Ovary (tissue), 9 donors: Measurements from ENCODE around the gene FOSL2. TPM values are rescaled to one million over a fixed set of nuclear protein-coding genes. Genes with fewer than 3 reads are reported as not detected.
"Not testable (repeated sequence)": the region's sequence is repeated elsewhere in the genome, so short reads cannot be mapped to it uniquely, and the experiment has no call there.

ENCODE experiments used
- DNase-seq, 5 donors: peaks; one replicate each; pipeline ENCODE4 v3.0.0-alpha.2; 2019 to 2020
- H3K27ac ChIP-seq, 2 donors: fragments of 200-600 bp; one replicate each; pipeline versions ENCODE4 v1.5.1 to v1.8.0; 2019 to 2022
- H3K27me3 ChIP-seq: fragments of 200-600 bp; one replicate; pipeline ENCODE4 v1.8.0; 2022
- H3K36me3 ChIP-seq: fragments of 200-600 bp; sonication (generic); one replicate; pipeline ENCODE4 v1.5.1; 2019
- H3K4me1 ChIP-seq: one replicate; pipeline ENCODE4 v1.8.1; 2013; ENCODE audit warnings: mild to moderate bottlenecking, moderate library complexity; ENCODE audit not compliant: insufficient read depth
- H3K4me3 ChIP-seq: fragments of 200-600 bp; sonication (generic); one replicate; pipeline ENCODE4 v1.5.1; 2017
- H3K9me3 ChIP-seq, 2 donors: fragments of 200-600 bp in 1 of 2; sonication (generic) in 1 of 2; one replicate each; pipeline versions ENCODE4 v1.5.1 to v1.8.1; 2013 to 2019; ENCODE audit warnings: mild to moderate bottlenecking in 1 of 2, moderate library complexity in 1 of 2
- EP300 ChIP-seq: sonication (generic); formaldehyde crosslinking; IDR thresholded peaks from one replicate; pipeline ENCODE4 v1.6.1; 2017; ENCODE audit warnings: antibody characterized with exemption
- POLR2A ChIP-seq: fragments of 450-650 bp; IDR thresholded peaks from one replicate; pipeline ENCODE4 v1.6.1; 2017; ENCODE audit warnings: antibody characterized with exemption, mild to moderate bottlenecking, moderate library complexity
- WGBS, 3 donors: extraction: QIAGEN DNeasy Blood & Tissue Kit in 1 of 3; methylation state at CpG; one replicate each; pipeline versions ENCODE4 v1.1.5 to v1.1.7; 2013 to 2017; 5-methylcytosine and 5-hydroxymethylcytosine counted together
- intact Hi-C, 4 donors: fragments of 100-400 bp; cut with DNase I; formaldehyde crosslinking; loops; one replicate each; pipeline versions ENCODE4 v1.11.0 to v1.15.1; 2022 to 2023
- polyA plus RNA-seq, 2 donors: library from polyadenylated mRNA; stranded (reverse); fragments of 200-250 nt in 1 of 2; fragments of 350-450 nt in 1 of 2; fragmentation: Illumina TruSeq in 1 of 2; extraction: RNeasy Lipid Tissue Mini Kit (QIAGEN cat#74804) in 1 of 2; gene quantifications; one replicate each; pipeline ENCODE4 v1.2.3, GENCODE V29; 2013 to 2014
- total RNA-seq, 7 donors: library from RNA; depleted of rRNA in 2 of 7; stranded (reverse); fragments of >200 nt in 2 of 7; fragmentation: NEBNext Ultra II Directional in 3 of 7; extraction: Animal tissue kit (Norgen Biotek cat#: 25700) in 3 of 7; gene quantifications; one replicate each; pipeline versions ENCODE4 v1.1.0 to v1.2.4, GENCODE V29; 2016 to 2023
- TF ChIP-seq, protein P1 (sequence below), 3 donors: fragments of 450-650 bp in 2 of 3; fragments of 200-600 bp in 1 of 3; IDR thresholded peaks; one replicate each; pipeline versions ENCODE4 v1.5.1 to v1.8.0; 2016 to 2022; ENCODE audit warnings: antibody characterized with exemption in 3 of 3, mild to moderate bottlenecking in 1 of 3
- donor health status: DM: no; HTN: no; CAD: no; lungs with moderate emphysema.
- donor health status: DM: no; HTN: no; CAD: no.
- donor health status: Bipolar disorder and iron deficiency.
- donor health status: DM: yes; HTN: yes; CAD: no.
- donor health status: DM: no; HTN: no; CAD: no.
- donor health status: DM: yes; HTN: yes; CAD: no.

Gene FOSL2
- total and polyA plus RNA-seq, 9 donors = 56.2 to 322 (median 146) TPM

DNA sequence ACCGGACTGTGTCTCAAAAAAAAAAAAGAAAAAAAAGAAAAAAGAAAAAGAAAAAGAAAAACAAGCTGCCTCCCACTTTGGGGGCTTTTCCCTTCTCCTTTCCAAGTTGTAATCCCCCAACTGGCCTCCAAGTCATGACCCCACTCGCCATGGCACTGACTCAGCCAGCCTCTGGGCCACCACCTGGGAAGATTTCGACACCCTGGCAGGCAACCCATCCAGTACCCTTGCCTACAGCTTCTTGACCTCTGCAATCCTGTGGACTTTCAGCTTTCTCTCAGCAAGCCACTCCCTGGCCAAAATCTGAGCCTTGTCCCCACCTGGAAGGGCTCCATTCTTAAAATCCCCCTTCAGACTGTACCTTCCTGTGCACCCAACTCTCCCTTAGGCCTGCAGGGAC lies 22.3 kb upstream of the FOSL2 start:
- Histone ChIP-seq H3K9me3 (no peaks in the 10 kb centered on the region), H3K4me1 (no peaks in the 10 kb centered on the region), H3K36me3 (no peaks in the 10 kb centered on the region), H3K4me3 (no peak overlapping the region), H3K27ac (no peak overlapping the region), H3K27me3 (no peaks in the 10 kb centered on the region)
- WGBS, 3 donors = 92 to 98% (median 94%) methylated on average over 3 of the region's 3 CpGs
- DNase-seq = no peak
- intact Hi-C loops = no loop called here
- TF ChIP-seq EP300 (no peak), POLR2A (no peak)
- TF ChIP-seq, protein P1, sequence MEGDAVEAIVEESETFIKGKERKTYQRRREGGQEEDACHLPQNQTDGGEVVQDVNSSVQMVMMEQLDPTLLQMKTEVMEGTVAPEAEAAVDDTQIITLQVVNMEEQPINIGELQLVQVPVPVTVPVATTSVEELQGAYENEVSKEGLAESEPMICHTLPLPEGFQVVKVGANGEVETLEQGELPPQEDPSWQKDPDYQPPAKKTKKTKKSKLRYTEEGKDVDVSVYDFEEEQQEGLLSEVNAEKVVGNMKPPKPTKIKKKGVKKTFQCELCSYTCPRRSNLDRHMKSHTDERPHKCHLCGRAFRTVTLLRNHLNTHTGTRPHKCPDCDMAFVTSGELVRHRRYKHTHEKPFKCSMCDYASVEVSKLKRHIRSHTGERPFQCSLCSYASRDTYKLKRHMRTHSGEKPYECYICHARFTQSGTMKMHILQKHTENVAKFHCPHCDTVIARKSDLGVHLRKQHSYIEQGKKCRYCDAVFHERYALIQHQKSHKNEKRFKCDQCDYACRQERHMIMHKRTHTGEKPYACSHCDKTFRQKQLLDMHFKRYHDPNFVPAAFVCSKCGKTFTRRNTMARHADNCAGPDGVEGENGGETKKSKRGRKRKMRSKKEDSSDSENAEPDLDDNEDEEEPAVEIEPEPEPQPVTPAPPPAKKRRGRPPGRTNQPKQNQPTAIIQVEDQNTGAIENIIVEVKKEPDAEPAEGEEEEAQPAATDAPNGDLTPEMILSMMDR (IDR thresholded peaks at IDR 0.05) = no peak

DNA sequence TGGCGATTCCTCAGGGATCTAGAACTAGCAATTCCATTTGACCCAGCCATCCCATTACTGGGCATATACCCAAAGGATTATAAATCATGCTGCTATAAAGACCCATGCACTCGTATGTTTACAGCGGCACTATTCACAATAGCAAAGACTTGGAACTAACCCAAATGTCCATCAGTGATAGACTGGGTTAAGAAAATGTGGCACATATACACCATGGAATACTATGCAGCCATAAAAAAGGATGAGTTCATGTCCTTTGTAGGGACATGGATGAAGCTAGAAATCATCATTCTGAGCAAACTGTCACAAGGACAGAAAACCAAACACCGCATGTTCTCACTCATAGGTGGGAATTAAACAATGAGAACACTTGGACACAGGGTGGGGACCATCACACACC lies 20.9 kb upstream of the FOSL2 start:
- intact Hi-C loops, H3K27ac ChIP-seq, H3K4me3 ChIP-seq, H3K4me1 ChIP-seq, H3K9me3 ChIP-seq, DNase-seq, H3K36me3 ChIP-seq, H3K27me3 ChIP-seq: not testable (repeated sequence)
- WGBS, 3 donors = 77 to 84% (median 80%) methylated on average over 3 to 4 of the region's 4 CpGs

DNA sequence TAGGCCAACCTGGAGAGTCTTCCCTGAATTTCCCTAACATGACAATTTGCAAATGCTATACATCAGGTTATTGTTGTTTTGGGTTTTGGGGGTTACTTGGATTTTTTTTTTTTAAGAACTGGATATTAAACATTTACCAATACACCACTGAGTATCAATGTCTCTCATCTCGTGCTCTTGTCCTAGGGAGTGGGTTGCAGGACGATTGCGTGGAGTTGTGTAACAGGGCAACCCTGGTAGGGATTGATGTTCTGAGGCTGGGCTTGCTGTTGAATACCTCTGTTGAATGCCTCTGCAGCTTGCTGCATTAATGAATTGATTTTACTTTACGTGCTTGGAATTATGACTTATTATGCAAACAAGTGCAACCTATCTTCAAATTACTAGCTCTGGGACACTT lies 18.8 kb upstream of the FOSL2 start:
- WGBS, 3 donors = 76 to 82% (median 81%) methylated on average over 4 of the region's 4 CpGs
- DNase-seq = no peak
- no peaks in the 10 kb centered on the region for H3K36me3 ChIP-seq
- H3K4me1 ChIP-seq = no peaks in the 10 kb centered on the region
- no peak overlapping the region for H3K4me3 ChIP-seq
- no peaks in the 10 kb centered on the region for H3K9me3 ChIP-seq
- no peak overlapping the region for H3K27ac ChIP-seq
- no peaks in the 10 kb centered on the region for H3K27me3 ChIP-seq
- intact Hi-C loops = no loop called here
- TF ChIP-seq EP300 (no peak), POLR2A (no peak)
- TF ChIP-seq, protein P1 (IDR thresholded peaks at IDR 0.05) = no peak

DNA sequence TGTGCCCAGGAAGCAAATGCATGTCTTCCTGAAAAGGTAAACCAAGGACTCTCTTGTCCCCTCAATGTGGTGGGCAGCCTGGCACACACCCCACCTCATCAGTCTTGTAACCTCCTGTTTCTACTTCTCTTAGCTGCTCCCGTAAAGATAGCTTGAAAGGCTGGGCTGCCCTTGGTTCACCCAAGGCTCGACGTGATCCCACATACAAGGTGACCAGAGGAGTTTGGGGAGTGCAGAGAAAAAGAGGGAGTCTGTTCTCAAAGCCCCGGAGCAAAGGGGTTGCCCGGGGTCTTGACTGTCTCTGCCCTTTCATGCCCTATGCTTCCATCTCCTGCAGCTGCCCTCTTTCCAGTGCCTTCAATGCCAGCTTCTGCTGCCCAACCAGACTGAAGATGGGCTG lies 18.3 kb upstream of the FOSL2 start:
- Histone ChIP-seq H3K36me3 (no peaks in the 10 kb centered on the region), H3K4me1 (no peaks in the 10 kb centered on the region), H3K27me3 (no peaks in the 10 kb centered on the region), H3K4me3 (no peak overlapping the region), H3K27ac (no peak overlapping the region), H3K9me3 (no peaks in the 10 kb centered on the region)
- TF ChIP-seq EP300 = no peak
- 73 to 80% (median 76%) methylated on average over 5 of the region's 5 CpGs for WGBS, 3 donors
- DNase-seq = no peak
- intact Hi-C loops = no loop called here

DNA sequence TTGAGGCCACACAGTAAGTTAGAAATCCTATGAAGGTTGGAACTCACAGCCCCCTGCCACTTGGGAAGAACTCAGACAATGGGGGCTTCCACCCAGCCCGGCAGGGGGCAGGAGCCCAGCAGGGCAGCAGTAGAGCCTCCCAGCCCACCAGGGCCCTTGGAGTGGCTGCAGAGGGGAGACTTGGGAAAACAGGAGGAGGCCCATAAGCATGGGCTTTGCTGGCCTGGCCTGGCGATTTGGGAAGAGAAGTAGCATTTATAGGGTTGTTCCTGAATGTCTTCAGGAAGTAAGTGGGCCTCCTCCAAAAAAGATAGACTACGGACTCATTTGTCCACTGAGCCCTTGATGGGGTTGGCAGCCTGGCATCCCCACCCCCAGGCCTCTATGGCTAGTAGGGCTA lies 17.4 kb upstream of the FOSL2 start:
- intact Hi-C loops = no loop called here

More for the DNA sequence above, 17.4 kb upstream of the FOSL2 start:
- DNase-seq = no peak
- no peaks in the 10 kb centered on the region for H3K9me3 ChIP-seq
- no peaks in the 10 kb centered on the region for H3K36me3 ChIP-seq
- TF ChIP-seq POLR2A = no peak
- TF ChIP-seq, protein P1 (IDR thresholded peaks at IDR 0.05) = no peak
- H3K4me3 ChIP-seq = no peak overlapping the region
- H3K27ac ChIP-seq = no peak overlapping the region
- H3K27me3 ChIP-seq = no peaks in the 10 kb centered on the region
- 88 to 97% (median 93%) methylated on average over 3 of the region's 3 CpGs for WGBS, 3 donors
- H3K4me1 ChIP-seq = no peaks in the 10 kb centered on the region
